Iris pigment epithelial cell (primary cell): Measurements from ENCODE around the gene LDLRAD3.
"Not testable (repeated sequence)": the region's sequence is repeated elsewhere in the genome, so short reads cannot be mapped to it uniquely, and the experiment has no call there.

Experiments used
- DNase-seq: peaks from one replicate; pipeline ENCODE4 v3.0.0-alpha.2; 2011; ENCODE audit warnings: low read depth

LDLRAD3 gene

GRCh38 chr11:36019722-36020121 is 75.9 kb downstream of the LDLRAD3 start:
- no peak for DNase-seq

DNA sequence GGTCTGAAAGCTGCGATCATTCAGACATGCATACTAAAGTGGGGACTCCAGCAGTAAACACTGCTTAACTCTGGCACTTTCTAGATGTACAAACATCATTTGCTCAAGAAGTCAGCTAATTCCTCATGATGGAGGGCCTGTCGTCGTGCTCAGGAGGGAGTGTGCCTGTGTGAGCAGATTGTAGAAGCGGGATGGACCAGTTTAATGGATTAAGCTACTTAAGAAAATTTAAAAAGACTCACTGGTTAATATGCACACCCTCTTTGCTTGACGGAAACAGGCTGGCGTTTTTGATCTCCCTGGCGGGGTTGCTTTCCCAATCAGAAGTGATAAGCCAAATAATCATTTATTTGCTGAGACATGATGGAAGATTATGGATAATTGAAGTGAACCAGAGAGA is 79.0 kb downstream of the LDLRAD3 start:
- DNase-seq: no peak

DNA sequence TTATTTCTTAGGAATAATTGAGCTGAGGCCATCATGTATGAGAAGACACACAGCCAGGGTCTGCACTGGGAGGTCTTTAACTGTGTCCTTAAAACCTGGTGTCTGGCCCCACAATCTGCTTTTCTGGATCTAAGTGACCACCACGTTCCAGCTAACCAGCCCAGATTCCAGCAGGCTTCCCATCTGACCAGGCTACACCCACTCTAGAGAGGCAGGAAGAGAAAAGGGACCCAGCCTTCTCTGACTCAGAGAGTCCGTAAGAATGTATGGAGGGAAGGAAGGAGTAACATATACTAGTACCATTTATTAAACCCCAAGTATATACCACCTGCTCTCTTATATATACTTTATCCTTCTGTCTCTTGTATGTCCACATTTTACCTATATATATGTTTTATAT is 80.1 kb downstream of the LDLRAD3 start:
- peak; percentile 52 for DNase-seq

DNA sequence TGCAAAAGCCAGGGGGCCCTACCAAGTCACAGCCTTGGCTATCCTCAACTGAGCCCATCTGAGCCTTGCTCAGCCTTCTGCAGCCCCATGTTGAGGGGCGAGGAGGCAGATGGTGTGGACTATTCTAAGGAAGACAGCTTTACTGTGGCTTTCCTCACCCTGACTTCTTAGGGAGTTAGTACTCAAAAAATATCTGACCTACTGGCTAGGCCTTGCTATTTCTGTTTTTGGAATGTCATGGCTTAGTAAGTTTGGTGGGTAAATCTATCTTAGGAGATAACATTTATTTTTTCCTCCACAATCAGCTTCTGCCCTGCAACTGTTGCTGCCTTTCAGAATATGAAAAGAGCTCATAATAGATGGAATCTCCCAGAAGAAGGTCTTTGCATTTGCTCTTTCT is 80.9 kb downstream of the LDLRAD3 start:
- no peak for DNase-seq

DNA sequence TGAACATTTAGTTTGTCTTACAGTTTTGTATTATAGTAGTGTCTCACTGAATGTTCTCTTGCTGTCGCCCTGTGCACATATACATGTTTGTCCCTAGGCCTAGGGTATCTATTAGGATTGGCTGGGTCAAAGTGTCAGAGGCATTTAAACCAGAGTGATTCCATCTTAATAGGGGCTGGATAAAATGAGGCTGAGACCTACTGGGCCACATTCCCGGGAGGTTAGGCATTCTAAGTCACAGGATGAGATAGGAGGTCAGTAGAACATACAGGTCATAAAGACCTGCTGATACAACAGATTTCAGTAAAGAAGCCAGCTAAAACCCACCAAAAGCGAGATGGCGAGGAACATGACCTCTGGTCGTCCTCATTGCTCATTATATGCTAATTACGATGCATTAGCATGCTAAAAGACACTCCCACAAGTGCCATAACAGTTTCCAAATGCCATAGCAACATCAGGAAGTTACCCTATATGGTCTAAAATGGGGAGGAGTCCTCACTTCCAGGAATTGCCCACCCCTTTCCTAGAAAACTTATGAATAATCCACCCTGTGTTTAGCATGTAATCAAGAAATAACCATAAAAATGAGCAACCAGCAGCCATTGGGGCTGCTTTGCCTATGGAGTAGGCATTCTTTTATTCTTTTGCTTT is 82.6 kb downstream of the LDLRAD3 start:
- DNase-seq: no peak

DNA sequence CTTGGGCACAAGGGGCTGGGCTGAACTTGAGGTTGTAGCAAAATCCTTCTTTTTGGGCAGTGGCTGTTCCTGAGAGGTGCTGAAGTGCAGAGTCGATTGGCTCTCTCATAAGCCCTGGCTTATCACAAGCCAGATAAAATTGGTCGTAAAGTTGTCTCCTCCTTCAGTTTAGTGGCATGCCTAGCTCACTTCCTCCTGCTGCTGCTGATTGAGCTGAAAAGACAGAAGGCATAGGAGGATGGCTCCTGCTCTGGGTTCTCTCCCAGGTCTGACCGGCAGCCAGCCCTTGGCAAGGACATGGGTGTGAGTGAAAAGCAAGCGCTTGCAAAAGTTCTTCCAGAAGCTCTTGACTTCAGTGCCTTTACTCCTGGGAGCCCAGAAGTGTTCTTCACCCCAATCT is 83.9 kb downstream of the LDLRAD3 start:
- no peak for DNase-seq

GRCh38 chr11:36029616-36030015 is 85.8 kb downstream of the LDLRAD3 start:
- DNase-seq: no peak

GRCh38 chr11:36030731-36031281 is 86.9 kb downstream of the LDLRAD3 start:
- no peak for DNase-seq

DNA sequence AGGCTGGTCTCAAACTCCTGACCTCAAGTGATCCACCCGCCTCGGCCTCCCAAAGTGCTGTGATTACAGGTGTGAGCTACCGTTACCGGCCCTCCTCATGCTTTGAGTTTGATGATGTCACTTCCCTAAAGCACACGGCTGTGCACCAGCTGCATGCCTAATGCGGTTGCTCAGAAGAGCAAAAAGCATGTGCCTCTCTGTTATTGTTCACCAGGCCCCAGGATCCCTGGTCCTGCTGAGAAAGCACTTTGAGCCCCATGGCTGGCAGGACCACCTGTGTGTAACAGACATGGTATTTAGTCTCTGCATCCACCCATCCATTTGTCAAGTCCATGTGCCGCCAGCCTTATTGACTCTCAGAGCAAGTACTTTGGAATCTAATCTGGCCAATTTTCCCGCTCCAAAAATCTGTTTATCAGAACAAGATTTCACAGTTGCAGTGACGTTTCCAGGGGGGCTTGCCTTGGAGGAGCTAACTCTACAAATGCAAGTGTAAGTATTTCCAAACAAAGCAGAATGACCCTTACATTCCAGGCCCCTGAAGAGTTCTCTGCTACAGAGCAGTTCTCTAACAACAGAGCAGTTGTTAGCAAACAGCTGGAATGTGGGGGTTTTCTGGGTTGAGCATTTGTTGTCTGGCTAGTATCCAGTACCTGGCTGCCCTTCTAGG is 89.4 kb downstream of the LDLRAD3 start:
- peak; percentile 48 for DNase-seq

DNA sequence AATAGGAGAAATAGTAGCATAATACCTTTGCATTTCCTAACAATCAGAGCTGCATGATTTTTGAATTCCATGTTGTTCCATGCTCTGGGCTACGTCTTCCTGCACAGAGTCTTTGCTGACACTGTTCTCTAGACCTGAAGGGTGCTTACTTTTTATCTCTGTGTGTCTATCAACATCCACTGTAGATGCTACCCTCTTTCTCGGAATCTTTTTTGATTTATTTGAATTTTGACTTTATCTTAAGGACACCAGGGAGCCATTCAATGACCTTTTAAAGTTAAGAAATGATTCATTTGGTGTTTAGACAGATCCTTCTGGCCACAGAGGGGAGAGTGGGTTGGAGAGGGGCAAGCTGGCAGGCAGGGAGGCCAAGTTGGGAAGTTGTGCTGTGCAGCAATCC is 90.1 kb downstream of the LDLRAD3 start:
- no peak for DNase-seq

- peak; percentile 87 for DNase-seq
Observed at GRCh38 chr11:36034551-36035331, 90.9 kb downstream of the LDLRAD3 start.

DNA sequence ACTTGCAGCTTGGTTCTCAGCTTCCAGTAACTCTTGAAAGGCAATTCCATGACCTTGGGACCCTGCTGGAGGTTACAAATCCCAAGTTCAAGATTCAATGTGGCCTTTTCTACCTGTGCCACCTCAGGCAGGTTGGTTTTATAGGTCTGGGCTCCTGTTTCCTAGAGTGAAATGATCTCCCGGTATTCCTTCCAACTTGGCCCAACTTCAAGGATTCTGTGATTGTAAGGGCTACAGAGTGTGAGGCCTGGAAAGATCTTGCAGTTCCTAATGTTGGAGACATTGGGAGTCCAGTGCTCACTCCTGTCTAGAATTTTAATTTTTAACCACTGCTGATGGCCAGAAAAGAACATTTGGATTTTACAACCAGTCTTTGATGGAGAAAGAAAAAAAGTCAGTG is 91.6 kb downstream of the LDLRAD3 start:
- no peak for DNase-seq

GRCh38 chr11:36035999-36036398 is 92.1 kb downstream of the LDLRAD3 start:
- no peak for DNase-seq

DNA sequence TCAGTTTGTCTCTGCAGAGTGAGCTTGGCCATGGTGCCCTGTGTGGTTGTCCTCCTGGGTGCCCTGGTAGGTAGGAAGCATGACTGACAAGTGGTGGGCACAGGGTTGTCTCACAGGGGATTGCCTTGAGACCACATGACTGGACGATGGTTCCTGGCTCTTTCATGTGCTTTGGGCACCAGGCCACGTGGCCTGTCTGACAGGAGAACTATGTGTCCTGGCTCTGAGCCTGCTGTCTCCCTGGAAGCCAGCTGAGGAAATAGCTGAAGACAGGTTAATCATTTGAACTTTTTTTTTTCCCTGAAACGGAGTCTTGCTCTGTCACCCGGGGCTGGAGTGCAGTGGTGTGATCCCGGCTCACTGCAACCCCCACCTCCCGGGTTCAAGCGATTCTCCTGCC is 93.2 kb downstream of the LDLRAD3 start:
- DNase-seq: peak; percentile 65

DNA sequence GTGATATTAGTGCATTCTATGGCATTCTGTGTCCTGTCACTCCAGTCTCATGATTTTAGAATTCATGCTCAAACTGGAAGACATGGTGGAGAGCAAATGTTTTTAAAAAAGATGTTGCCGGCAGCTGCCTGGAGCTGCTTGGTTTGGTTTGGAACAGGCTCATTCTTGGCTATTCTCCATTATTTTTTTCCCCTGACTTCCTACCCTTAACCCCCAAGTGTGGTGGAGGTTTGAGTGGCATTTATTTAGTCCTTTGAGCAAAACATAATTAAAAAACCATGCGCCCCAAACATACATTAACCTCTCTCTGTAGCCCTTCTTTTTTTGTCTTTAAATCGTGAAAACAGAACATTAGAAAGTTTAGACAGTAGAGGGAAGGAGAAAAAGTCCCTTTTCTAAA is 94.7 kb downstream of the LDLRAD3 start:
- no peak for DNase-seq

DNA sequence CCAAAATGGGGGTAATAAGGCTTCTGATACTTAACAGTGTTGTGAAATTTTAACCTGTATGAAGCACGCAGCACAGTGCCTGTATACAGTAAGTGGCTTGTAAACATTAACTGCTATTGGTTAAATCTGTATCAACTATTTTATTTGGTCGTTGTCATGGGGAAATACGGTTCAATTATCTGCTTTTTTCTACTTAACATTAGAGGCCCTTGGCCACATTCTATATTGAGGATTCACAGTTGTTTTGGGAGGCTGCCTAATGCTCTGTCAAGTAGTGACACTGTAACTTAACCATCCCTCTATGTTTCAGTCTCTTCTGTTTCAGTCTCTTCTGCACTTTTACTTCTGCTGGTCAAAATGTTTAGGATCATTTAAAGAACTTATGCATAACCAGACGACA is 95.6 kb downstream of the LDLRAD3 start:
- DNase-seq: no peak

DNA sequence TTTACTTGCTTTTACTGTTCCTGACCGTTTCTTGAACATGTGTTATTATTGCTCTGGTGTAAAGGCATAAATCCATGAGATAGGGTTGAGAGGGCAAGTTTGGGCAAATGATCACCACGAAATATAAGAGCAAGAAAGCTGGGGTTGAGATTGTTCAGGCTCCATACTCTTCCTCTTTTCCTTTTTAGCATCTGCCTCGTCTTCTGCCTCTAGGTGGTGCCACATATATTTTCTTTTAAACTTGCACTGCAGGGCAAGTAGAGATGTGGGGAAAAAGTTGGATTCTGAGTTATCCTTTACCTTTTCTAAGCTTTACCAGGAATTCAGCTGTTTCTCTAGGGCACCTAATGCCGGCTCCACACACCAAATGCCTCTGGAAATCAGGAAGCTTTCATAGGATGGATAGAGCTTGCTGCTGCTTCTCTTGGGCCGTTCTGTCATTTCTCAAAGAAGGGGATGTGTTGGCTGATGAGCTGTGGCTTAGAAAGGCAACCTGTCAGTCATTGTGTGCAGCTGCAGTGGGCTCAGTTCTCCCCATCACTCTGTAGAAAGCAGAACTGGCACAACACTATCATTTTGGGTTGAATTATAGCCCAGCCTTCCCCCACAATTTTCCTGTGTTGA is 98.2 kb downstream of the LDLRAD3 start:
- peak; percentile 24 for DNase-seq

- no peak for DNase-seq
Observed at GRCh38 chr11:36044636-36045035, 100.8 kb downstream of the LDLRAD3 start.

- not testable (repeated sequence) for DNase-seq
Observed at GRCh38 chr11:36045945-36046344, 102.1 kb downstream of the LDLRAD3 start.

GRCh38 chr11:36046932-36047331 is 103.1 kb downstream of the LDLRAD3 start:
- DNase-seq: no peak

- DNase-seq: no peak
Observed at GRCh38 chr11:36047344-36047743, 103.5 kb downstream of the LDLRAD3 start.

GRCh38 chr11:36048496-36049247 is 104.8 kb downstream of the LDLRAD3 start:
- peak; percentile 66 for DNase-seq
